ENCODE results near the gene CACNB2.
"Not testable (repeated sequence)": the region's sequence is repeated elsewhere in the genome, so short reads cannot be mapped to it uniquely, and the experiment has no call there.

Gene CACNB2

GRCh38 chr10:18159557-18159956 is 19.3 kb downstream of the CACNB2 start:
- peaks cover 0 to 4% of the 10 kb centered on the region in 2 donors for H3K36me3 ChIP-seq (ENCODE audit: control insufficient read depth in 1 of 2, insufficient read depth in 2 of 2, low read length in 2 of 2)
- H3K4me1 ChIP-seq (ENCODE audit: control insufficient read depth in 1 of 2, insufficient read depth in 2 of 2, low read length in 2 of 2): no peaks in the 10 kb centered on the region
- no peak overlapping the region for H3K9ac ChIP-seq (ENCODE audit: low read depth in 1 of 2, low read length in 2 of 2)
- no peaks in the 10 kb centered on the region for H3K9me3 ChIP-seq (ENCODE audit: control insufficient read depth in 1 of 2, low read length in 2 of 2)
- H3K27ac ChIP-seq (ENCODE audit: low read depth, low read length): no peak overlapping the region
- H3K4me3 ChIP-seq (ENCODE audit: low read depth in 1 of 2, low read length in 2 of 2): no peak overlapping the region
- no peaks in the 10 kb centered on the region for H3K27me3 ChIP-seq (ENCODE audit: control insufficient read depth in 1 of 2, insufficient read depth in 2 of 2, low read length in 2 of 2)

- Histone ChIP-seq H3K4me3 (ENCODE audit: low read depth in 1 of 2, low read length in 2 of 2) (no peak overlapping the region), H3K9me3 (ENCODE audit: control insufficient read depth in 1 of 2, low read length in 2 of 2) (no peaks in the 10 kb centered on the region), H3K4me1 (ENCODE audit: control insufficient read depth in 1 of 2, insufficient read depth in 2 of 2, low read length in 2 of 2) (peaks cover 3 to 4% of the 10 kb centered on the region in 2 donors), H3K27me3 (ENCODE audit: control insufficient read depth in 1 of 2, insufficient read depth in 2 of 2, low read length in 2 of 2) (no peaks in the 10 kb centered on the region), H3K27ac (ENCODE audit: low read depth, low read length) (no peak overlapping the region), H3K9ac (ENCODE audit: low read depth in 1 of 2, low read length in 2 of 2) (no peak overlapping the region), H3K36me3 (ENCODE audit: control insufficient read depth in 1 of 2, insufficient read depth in 2 of 2, low read length in 2 of 2) (no peaks in the 10 kb centered on the region)
Measured at GRCh38 chr10:18162021-18162627, 21.9 kb downstream of the CACNB2 start.

GRCh38 chr10:18164093-18164492 is 23.9 kb downstream of the CACNB2 start:
- peaks cover 3 to 4% of the 10 kb centered on the region in 2 donors for H3K4me1 ChIP-seq (ENCODE audit: control insufficient read depth in 1 of 2, insufficient read depth in 2 of 2, low read length in 2 of 2)
- H3K9me3 ChIP-seq (ENCODE audit: control insufficient read depth in 1 of 2, low read length in 2 of 2): no peaks in the 10 kb centered on the region
- H3K4me3 ChIP-seq (ENCODE audit: low read depth in 1 of 2, low read length in 2 of 2): no peak overlapping the region
- H3K27ac ChIP-seq (ENCODE audit: low read depth, low read length): peak overlapping the region; percentile 6
- H3K27me3 ChIP-seq (ENCODE audit: control insufficient read depth in 1 of 2, insufficient read depth in 2 of 2, low read length in 2 of 2): no peaks in the 10 kb centered on the region
- H3K9ac ChIP-seq (ENCODE audit: low read depth in 1 of 2, low read length in 2 of 2): no peak overlapping the region
- no peaks in the 10 kb centered on the region for H3K36me3 ChIP-seq (ENCODE audit: control insufficient read depth in 1 of 2, insufficient read depth in 2 of 2, low read length in 2 of 2)

- Histone ChIP-seq H3K4me3 (ENCODE audit: low read depth in 1 of 2, low read length in 2 of 2) (no peak overlapping the region), H3K9me3 (ENCODE audit: control insufficient read depth in 1 of 2, low read length in 2 of 2) (no peaks in the 10 kb centered on the region)
Measured at GRCh38 chr10:18164748-18165361, 24.6 kb downstream of the CACNB2 start.

GRCh38 chr10:18178854-18179483 is 38.7 kb downstream of the CACNB2 start:
- Histone ChIP-seq H3K36me3 (ENCODE audit: control insufficient read depth in 1 of 2, insufficient read depth in 2 of 2, low read length in 2 of 2) (no peaks in the 10 kb centered on the region), H3K4me3 (ENCODE audit: low read depth in 1 of 2, low read length in 2 of 2) (no peak overlapping the region), H3K9ac (ENCODE audit: low read depth in 1 of 2, low read length in 2 of 2) (no peak overlapping the region), H3K9me3 (ENCODE audit: control insufficient read depth in 1 of 2, low read length in 2 of 2) (no peaks in the 10 kb centered on the region), H3K27me3 (ENCODE audit: control insufficient read depth in 1 of 2, insufficient read depth in 2 of 2, low read length in 2 of 2) (no peaks in the 10 kb centered on the region), H3K4me1 (ENCODE audit: control insufficient read depth in 1 of 2, insufficient read depth in 2 of 2, low read length in 2 of 2) (no peaks in the 10 kb centered on the region), H3K27ac (ENCODE audit: low read depth, low read length) (no peak overlapping the region)

More at GRCh38 chr10:18164748-18165361, 24.6 kb downstream of the CACNB2 start:
- Histone ChIP-seq H3K9ac (ENCODE audit: low read depth in 1 of 2, low read length in 2 of 2) (no peak overlapping the region), H3K4me1 (ENCODE audit: control insufficient read depth in 1 of 2, insufficient read depth in 2 of 2, low read length in 2 of 2) (peaks cover 3 to 4% of the 10 kb centered on the region in 2 donors), H3K36me3 (ENCODE audit: control insufficient read depth in 1 of 2, insufficient read depth in 2 of 2, low read length in 2 of 2) (no peaks in the 10 kb centered on the region), H3K27me3 (ENCODE audit: control insufficient read depth in 1 of 2, insufficient read depth in 2 of 2, low read length in 2 of 2) (no peaks in the 10 kb centered on the region), H3K27ac (ENCODE audit: low read depth, low read length) (peak overlapping the region; percentile 14)

GRCh38 chr10:18179891-18180290 is 39.7 kb downstream of the CACNB2 start:
- Histone ChIP-seq H3K36me3 (ENCODE audit: control insufficient read depth in 1 of 2, insufficient read depth in 2 of 2, low read length in 2 of 2) (no peaks in the 10 kb centered on the region), H3K4me1 (ENCODE audit: control insufficient read depth in 1 of 2, insufficient read depth in 2 of 2, low read length in 2 of 2) (no peaks in the 10 kb centered on the region), H3K9me3 (ENCODE audit: control insufficient read depth in 1 of 2, low read length in 2 of 2) (no peaks in the 10 kb centered on the region), H3K27me3 (ENCODE audit: control insufficient read depth in 1 of 2, insufficient read depth in 2 of 2, low read length in 2 of 2) (no peaks in the 10 kb centered on the region), H3K9ac (ENCODE audit: low read depth in 1 of 2, low read length in 2 of 2) (no peak overlapping the region), H3K27ac (ENCODE audit: low read depth, low read length) (no peak overlapping the region), H3K4me3 (ENCODE audit: low read depth in 1 of 2, low read length in 2 of 2) (no peak overlapping the region)

- not testable (repeated sequence) for H3K36me3 ChIP-seq (ENCODE audit: control insufficient read depth in 1 of 2, insufficient read depth in 2 of 2, low read length in 2 of 2); H3K4me3 ChIP-seq (ENCODE audit: low read depth in 1 of 2, low read length in 2 of 2); H3K4me1 ChIP-seq (ENCODE audit: control insufficient read depth in 1 of 2, insufficient read depth in 2 of 2, low read length in 2 of 2); H3K9ac ChIP-seq (ENCODE audit: low read depth in 1 of 2, low read length in 2 of 2); H3K27me3 ChIP-seq (ENCODE audit: control insufficient read depth in 1 of 2, insufficient read depth in 2 of 2, low read length in 2 of 2); H3K9me3 ChIP-seq (ENCODE audit: control insufficient read depth in 1 of 2, low read length in 2 of 2); H3K27ac ChIP-seq (ENCODE audit: low read depth, low read length)
Measured at GRCh38 chr10:18181382-18181781, 41.2 kb downstream of the CACNB2 start.

- H3K36me3 ChIP-seq (ENCODE audit: control insufficient read depth in 1 of 2, insufficient read depth in 2 of 2, low read length in 2 of 2): no peaks in the 10 kb centered on the region
- H3K4me1 ChIP-seq (ENCODE audit: control insufficient read depth in 1 of 2, insufficient read depth in 2 of 2, low read length in 2 of 2): no peaks in the 10 kb centered on the region
- no peak overlapping the region for H3K9ac ChIP-seq (ENCODE audit: low read depth in 1 of 2, low read length in 2 of 2)
- no peaks in the 10 kb centered on the region for H3K9me3 ChIP-seq (ENCODE audit: control insufficient read depth in 1 of 2, low read length in 2 of 2)
- H3K27me3 ChIP-seq (ENCODE audit: control insufficient read depth in 1 of 2, insufficient read depth in 2 of 2, low read length in 2 of 2): no peaks in the 10 kb centered on the region
- H3K4me3 ChIP-seq (ENCODE audit: low read depth in 1 of 2, low read length in 2 of 2): no peak overlapping the region
- H3K27ac ChIP-seq (ENCODE audit: low read depth, low read length): no peak overlapping the region
Measured at GRCh38 chr10:18185621-18186020, 45.4 kb downstream of the CACNB2 start.

GRCh38 chr10:18190840-18191239 is 50.6 kb downstream of the CACNB2 start:
- no peaks in the 10 kb centered on the region for H3K27me3 ChIP-seq (ENCODE audit: control insufficient read depth in 1 of 2, insufficient read depth in 2 of 2, low read length in 2 of 2)
- no peaks in the 10 kb centered on the region for H3K36me3 ChIP-seq (ENCODE audit: control insufficient read depth in 1 of 2, insufficient read depth in 2 of 2, low read length in 2 of 2)
- no peak overlapping the region for H3K4me3 ChIP-seq (ENCODE audit: low read depth in 1 of 2, low read length in 2 of 2)
- H3K27ac ChIP-seq (ENCODE audit: low read depth, low read length): no peak overlapping the region
- H3K9ac ChIP-seq (ENCODE audit: low read depth in 1 of 2, low read length in 2 of 2): no peak overlapping the region
- H3K4me1 ChIP-seq (ENCODE audit: control insufficient read depth in 1 of 2, insufficient read depth in 2 of 2, low read length in 2 of 2): no peaks in the 10 kb centered on the region
- H3K9me3 ChIP-seq (ENCODE audit: control insufficient read depth in 1 of 2, low read length in 2 of 2): no peaks in the 10 kb centered on the region

- no peak overlapping the region for H3K27ac ChIP-seq (ENCODE audit: low read depth, low read length)
- no peak overlapping the region for H3K4me3 ChIP-seq (ENCODE audit: low read depth in 1 of 2, low read length in 2 of 2)
- no peaks in the 10 kb centered on the region for H3K4me1 ChIP-seq (ENCODE audit: control insufficient read depth in 1 of 2, insufficient read depth in 2 of 2, low read length in 2 of 2)
- no peak overlapping the region for H3K9ac ChIP-seq (ENCODE audit: low read depth in 1 of 2, low read length in 2 of 2)
- H3K27me3 ChIP-seq (ENCODE audit: control insufficient read depth in 1 of 2, insufficient read depth in 2 of 2, low read length in 2 of 2): no peaks in the 10 kb centered on the region
- H3K36me3 ChIP-seq (ENCODE audit: control insufficient read depth in 1 of 2, insufficient read depth in 2 of 2, low read length in 2 of 2): no peaks in the 10 kb centered on the region
- H3K9me3 ChIP-seq (ENCODE audit: control insufficient read depth in 1 of 2, low read length in 2 of 2): no peaks in the 10 kb centered on the region
Measured at GRCh38 chr10:18194634-18195033, 54.4 kb downstream of the CACNB2 start.
